Measurements from ENCODE around the gene PAEP.

Gene PAEP

DNA sequence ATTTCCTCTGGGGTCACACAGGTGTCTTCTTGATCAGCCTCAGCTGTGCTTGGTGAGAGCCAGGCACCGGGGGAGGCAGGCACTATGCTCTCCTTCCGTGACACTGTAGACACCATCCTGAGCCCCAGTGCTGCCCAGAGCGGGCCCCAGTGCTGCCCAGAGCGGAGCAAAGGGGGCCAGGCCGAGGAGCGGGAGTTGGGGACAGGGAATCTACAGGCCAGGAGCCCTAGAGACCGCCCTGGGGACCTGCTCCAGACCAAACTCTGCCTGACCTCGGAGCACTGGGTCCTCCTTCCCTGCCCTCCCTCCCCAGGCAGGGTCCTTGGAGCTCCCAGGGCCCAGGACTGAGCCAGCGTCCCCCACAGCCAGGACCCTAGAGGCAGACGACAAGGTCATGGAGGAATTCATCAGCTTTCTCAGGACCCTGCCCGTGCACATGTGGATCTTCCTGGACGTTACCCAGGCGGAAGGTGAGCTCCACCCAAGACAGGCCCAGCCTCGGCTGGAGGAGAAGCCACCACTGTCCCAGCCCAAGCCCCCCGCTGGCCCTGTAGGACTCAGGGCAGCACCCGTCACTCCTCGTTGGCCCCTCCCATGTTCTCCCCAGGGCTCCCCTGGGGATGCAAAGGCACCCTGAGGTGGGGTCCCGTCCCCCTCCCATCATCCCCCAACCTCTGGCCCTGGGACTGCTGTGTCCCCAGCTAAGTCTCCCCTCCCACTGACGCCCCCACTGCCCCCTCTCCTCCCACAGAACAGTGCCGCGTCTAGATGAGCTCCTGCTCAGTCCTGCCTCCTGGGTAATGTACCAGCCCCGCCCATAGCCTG, 30.2 kb downstream of the PAEP start:
- no peak for DNase-seq (ENCODE audit: low read depth in 4 of 4, low spot score in 1 of 4)

DNA sequence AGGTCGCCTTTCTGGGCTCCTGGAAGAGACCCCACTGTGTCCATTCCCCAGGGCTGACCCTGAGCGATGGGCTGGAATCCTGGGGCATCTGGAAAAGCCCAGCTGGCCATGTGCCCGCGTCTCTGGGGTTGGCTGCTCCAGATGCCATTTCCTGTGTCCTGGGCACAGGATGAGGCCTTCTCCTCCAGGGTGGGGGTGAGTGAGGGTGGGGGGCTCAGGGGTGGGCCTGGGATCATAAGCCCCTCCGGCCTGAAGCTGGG, 30.7 kb downstream of the PAEP start:
- no peak for DNase-seq (ENCODE audit: low read depth in 4 of 4, low spot score in 1 of 4)

DNA sequence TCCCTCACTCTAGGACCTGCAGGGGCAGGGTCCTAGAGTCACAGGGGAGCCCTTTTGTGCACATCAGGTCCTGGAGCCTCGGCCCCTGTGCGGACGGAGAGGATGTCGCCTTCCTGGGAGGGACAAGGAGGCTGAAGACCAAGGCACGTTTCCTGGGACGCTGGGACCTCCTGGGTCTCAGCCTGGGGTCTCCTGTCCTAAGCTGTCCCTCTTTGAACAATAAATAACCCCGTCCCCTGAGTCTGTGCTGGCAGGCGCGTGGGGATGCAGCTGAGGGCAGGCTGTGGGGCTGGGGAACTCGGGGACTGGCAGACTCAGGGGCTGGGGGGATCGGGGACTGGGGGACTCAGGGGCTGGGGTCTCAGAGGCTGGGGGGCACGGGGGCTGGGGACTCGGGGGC, 31.1 kb downstream of the PAEP start:
- no peak for DNase-seq (ENCODE audit: low read depth in 4 of 4, low spot score in 1 of 4)

DNA sequence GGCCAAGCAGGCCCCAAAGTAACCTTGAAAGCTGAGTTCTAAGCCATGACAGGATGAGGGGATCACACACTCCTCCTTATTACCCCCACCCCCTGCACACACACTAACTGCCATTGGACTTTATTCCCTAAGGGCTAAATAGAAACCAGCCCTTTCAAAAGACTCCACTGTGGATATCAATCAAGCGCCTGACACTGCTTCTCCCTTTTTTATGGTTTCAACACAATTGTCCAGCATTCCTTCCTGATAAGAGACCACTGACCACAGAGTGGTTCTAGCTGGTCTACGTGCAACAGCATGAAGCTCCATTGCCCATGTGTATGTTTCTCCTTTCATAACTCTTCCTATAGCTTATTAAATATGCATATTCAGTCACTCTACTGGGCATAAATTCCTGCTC, 34.7 kb downstream of the PAEP start:
- DNase-seq (ENCODE audit: low read depth in 4 of 4, low spot score in 1 of 4): no peak

DNA sequence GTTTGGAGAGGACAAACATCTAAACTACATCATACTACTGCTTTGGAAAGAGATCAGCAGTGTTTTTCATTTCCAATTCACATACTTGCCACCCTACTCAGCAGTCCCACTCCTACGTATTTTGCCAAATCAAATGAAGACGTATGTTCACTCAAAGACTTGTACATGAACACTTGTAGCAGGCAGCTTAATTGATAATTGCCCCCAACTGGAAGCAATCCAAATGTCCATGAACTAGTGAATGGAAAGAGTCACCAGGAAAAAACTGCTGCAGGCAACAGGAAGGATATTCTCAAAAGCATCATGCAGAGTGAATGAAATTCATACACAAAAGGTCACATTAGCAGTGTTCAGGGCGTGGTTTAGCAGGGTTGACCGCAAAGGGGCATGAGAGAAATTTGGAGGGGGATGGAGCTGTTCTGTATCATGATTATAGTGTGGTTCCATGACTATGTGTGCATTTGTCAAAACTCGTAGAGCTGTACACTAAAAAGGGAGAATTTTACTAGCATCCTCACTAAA, 38.8 kb downstream of the PAEP start:
- no peak for DNase-seq (ENCODE audit: low read depth in 4 of 4, low spot score in 1 of 4)

DNA sequence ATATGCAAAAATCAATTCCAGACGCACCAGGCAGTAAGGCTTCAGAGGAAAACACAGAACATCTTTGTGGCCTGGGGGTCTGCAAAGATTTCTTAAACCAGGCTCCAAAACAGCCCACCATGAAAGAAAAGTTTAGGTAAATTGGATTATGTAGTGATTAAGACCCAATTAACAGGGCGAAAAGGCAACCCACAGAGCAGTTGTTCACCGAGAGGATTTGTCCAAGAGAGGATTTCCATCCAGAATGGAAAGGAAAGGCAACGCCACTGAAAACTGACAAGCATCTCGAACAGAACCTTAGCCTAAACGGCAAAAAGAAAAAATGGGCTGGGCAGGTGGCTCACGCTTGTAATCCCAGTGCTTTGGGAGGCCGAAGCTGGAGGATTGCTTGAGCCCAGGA, 40.4 kb downstream of the PAEP start:
- DNase-seq (ENCODE audit: low read depth in 4 of 4, low spot score in 1 of 4): no peak

DNA sequence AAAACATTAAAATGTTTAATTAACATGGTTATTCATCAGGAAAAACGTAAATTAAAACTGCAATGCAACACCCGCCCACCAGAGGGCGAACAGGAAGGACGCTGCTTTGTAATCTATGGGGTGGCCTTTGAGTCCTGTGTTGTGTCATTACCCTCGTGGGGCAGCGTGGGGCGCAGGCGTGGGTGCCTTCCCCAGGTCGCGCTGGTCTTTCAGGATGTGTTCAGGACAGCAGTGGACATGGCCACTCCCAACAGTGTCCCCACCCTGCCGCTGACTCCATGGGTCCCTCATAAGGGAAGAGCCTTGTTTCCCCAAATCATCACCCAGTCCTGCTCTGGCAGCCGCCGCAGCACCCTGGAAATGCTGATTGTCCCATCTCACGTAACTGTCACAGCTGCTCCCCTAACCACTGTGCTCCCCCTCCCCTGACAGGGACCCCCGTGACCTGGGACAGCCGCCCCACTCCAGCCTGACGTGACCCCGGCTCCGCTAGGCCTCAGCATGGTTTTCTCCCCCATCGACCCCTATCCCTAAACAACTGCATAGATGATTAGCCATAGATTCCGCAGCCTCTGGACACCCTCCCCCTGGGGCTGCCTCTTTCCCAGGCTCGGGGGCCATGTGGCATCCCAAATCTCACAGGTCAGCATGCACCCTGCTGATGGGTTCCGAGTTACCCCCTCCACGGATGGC, 41.4 kb downstream of the PAEP start:
- DNase-seq (ENCODE audit: low read depth in 4 of 4, low spot score in 1 of 4): peak; percentile 29 to 47 (median 38)

DNA sequence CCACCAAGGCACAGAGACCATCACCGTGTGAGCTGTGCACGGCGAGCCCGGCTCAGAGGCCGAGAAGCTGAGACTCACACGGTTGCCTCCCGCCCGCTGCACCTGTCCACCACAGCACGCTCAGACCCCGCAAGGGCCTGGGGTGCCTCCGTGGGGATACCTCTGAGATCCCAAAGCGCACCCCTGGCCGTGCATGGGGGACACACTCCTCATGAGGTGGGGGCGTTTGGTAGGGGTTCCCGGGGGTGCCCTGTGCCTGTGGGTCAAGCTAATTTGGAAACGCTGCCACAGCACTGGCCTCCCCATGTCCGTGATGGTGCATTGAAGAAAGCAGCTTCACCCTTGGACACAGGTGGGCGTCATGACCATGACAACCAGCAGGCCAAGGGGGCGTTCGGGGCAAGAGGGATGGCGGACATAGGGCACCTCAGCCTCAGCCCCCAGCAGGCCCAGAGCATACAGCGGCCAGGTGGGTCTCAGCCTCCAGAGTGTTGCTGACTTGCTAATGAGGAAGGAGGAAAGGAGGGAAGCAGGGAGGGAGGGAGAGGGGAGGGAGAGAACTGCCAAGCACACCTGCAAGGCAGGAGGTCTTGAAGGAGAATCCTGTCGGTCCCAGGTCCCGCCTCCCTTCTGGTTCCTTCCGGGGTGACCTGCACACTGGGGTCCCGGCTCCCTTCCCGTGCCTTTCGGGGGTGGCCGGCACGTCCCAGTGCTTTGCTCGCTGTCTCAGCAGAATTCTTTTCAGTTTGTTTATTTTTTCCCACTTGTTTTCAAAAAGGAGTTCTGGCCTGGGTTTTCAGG, 43.1 kb downstream of the PAEP start:
- DNase-seq (ENCODE audit: low read depth in 4 of 4, low spot score in 1 of 4): no peak

DNA sequence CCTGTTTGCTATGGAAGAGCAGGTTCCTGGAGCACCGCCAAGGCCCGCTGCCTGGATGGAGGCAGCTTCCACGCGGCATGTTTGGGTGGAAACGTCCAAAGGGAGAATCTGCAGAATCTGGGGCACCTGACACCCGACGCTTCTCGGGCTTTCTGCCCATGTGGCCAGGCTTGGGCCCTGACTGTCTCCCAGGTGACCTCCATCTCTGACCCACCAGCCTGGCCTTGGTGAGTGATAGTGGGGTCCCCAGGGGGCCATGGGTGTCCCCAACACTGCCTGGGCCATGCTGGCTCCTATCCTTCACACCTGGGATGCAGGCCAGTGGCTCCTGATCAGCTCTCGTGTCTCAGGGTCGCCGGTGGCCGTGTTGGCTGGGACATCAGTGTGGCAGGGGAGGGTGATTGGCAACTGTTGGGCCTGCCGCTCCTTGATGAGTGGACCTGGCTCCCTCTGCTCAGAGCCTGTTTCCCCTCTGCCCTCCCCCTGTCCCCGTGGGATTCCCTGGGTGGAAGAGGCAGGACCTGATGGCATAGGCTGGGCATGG, 43.8 kb downstream of the PAEP start:
- no peak for DNase-seq (ENCODE audit: low read depth in 4 of 4, low spot score in 1 of 4)

DNA sequence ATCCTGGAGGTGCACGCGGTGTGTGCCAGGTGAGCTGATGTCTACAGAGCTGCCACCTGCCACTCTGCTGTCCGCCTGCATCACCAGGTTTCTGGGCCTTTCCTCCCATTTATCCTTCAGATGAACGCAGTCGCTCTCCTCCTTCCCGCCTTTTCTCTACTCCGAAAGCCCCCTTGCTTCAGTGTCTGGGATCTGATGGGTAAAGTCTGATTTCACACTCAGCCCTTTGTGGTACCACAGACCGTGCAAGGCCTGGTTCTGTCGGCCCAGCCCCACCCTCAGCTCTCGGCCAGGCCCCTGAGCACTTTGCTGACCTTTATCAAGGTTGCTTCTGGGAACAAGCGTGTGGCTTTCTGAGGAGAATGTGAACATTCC, 45.3 kb downstream of the PAEP start:
- no peak for DNase-seq (ENCODE audit: low read depth in 4 of 4, low spot score in 1 of 4)

DNA sequence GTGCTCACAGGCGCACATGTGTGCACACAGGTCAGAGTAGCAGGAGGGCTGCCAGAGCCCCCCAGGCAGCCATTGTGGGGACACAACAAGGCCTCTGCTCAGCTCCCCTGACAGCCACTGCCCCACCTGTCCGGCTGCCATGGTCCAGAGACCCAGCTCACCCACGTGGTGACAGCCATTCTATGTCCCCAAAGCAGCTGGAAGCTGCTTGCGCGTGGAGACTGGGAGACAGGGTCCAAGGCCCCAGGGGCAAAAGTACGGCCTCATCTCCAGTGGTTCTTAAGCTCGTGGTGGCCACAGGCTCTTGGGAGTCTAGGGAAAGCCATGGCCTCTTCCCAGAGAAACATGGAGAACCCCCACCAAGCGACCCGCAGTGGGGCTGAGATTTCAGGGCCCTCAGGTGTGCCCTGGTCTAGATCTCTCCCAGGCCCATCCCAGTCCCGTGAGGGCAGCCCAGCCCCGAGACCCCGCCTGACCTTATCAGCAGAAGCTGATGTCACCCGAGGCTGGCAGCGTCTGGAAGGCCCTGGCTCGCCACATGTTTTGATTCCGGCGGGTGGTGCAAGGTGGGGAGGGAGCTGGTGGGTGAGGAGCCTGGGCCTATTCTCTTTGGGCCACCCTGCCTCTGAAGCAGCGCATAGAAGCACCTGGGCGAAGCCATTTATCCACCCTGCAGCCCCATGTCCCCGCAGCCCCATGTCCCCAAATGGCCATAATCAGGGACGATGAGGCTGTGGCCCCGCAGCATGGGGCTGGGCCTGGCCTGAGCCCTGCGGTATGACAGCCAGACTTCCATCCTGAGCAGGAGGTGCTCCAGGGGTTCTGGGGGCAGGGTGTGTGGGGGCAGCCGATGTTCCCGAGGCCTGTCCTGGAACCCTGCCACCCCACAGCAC, 46.1 kb downstream of the PAEP start:
- DNase-seq (ENCODE audit: low read depth in 4 of 4, low spot score in 1 of 4): no peak

DNA sequence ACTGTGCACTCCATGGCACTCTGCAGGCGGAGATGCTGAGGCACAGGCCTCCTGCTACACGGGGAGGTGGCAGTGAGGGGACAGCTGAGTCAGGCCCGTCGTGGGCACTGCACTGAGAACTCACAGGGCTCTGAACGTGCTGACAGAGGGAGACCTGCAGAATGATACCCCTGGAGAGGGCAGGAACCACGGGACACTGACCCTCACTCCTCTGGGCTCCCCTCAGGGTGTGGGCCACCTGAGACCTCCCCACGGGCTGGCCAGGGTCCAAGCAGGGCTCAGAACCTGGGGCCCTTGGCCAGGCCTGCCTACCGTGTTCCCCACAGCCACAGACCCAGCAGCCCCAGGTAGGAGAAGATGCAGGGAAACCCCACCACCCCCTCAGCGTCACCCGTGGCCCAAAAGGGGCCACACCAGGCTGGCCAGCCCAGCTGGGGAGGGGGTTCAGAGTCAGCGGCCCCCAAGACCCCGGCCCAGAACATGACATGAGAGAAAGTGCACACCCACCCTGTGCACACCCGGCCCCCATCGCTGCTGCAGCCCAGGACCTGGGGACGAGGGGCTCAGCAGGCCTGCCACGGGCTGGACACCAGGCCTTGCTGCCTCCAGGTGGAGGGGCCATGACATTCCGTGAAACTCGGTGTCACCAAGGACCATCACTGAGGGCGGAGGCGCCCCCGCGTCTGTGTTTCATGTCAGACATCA, 46.9 kb downstream of the PAEP start:
- no peak for DNase-seq (ENCODE audit: low read depth in 4 of 4, low spot score in 1 of 4)

DNA sequence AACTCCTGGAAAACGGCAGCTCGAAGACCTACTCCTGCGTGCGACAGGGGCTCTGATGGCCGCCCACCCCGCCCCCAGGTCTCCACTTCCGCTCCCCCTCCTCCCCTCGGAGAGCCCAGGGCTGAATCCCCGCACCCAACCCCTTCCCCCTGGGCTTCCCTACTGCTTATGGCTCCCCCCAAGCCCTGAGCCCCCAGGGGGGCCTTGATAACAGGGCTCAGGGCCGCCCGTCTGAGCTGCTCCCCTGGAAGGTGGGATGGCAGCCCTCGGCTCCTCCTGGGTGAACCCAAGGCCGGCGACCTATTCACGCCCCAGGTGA, 47.4 kb downstream of the PAEP start:
- no peak for DNase-seq (ENCODE audit: low read depth in 4 of 4, low spot score in 1 of 4)

DNA sequence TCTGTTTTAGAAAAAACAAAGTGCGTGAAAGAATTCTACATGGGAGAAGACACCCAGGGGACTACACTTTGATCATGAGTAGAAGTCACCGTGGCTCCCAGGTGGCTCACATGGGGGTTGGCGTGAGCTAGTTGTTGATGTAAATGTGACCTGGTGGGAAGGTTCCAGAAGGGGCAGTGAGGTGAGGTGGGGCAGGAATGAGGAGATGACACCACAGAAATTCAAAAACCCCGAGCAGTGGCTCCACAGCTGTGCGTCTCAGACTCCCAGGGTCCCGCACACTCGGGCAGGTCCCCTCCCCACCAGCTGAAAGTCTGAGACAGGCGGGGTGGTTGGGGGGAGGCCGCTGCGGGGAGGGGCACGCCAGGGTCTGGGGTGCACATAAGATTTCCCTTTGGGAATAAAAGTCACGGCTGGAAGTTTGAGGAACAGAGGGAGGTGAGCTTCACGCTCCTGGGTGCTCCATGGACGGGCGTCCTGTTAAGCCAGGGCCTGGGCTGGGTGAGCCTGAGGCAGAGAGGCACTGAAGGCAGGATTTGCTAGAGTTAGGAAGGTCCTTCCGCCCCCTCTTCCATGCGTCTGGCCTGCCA, 47.9 kb downstream of the PAEP start:
- no peak for DNase-seq (ENCODE audit: low read depth in 4 of 4, low spot score in 1 of 4)

DNA sequence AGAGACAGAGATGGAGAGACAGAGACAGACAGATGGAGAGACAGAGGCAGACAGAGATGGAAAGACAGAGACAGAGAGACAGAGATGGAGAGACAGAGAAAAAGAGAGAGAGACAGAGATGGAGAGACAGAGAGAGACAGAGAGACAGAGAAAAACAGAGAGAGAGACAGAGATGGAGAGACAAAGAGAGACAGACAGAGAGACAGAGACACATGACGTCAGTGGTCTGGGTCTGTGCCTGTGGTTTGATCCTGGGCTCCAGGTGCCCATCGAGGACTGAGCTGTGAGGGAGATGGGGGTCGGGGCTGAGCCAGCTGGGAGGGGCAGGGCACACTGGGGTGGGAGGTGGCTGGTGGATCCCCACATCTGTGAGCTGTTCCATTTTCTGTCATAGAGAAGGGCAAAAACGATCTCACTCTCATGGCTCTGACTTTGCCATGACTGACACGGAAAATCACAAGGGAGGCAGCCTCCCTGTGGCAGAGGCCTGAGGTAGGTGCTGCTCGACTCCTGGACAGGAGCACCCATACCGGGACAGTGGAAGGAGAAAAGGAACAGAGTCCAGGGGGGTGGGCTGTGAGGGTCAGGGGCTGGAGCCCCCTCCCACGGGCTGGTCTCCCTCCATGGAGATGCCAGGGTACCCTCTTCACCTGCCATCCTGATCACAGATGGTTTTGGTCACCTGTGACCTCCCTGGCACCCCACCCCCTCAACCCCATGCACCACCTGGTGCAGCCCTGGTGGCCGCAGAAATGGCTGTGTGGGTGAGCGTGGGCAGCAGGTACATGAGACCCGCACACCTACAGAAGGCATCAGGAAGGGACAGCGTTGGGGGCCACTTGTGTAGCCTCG, 49.0 kb downstream of the PAEP start:
- DNase-seq (ENCODE audit: low read depth in 4 of 4, low spot score in 1 of 4): no peak

DNA sequence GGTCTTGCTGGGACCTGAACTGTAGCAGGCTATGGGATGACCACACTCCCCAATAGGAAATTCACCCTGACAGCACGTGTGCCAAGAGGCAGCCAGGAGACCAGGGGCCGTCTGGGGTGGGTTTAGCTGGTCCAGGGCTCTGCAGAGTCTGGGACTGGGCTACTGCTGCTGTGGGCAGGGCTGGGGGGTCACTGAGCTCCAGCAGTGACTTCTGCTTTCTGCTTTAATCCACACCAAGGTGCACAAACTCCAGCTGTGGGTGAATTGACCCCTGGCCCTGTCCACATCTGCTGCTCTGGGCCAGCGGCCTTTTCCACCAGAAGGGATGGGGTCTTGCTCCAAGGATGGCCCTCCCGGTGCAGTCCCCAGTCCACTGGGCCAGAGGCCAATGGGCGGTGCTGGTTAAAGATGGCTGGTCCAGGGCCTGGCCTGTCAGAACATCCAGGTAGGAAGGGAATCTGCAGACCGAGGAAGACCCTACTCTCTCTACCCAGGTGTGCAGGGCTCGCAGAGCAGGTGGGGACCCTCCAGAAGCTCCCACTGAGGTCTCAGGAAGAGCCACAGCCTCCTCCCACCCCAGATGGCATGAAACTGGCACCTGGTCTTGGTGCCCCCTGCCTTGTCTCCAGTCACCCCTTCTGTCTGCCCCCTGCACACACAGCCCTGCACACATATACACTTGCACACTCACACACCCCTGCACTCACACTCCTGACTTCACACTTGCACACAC, 49.8 kb downstream of the PAEP start:
- DNase-seq (ENCODE audit: low read depth in 4 of 4, low spot score in 1 of 4): no peak

DNA sequence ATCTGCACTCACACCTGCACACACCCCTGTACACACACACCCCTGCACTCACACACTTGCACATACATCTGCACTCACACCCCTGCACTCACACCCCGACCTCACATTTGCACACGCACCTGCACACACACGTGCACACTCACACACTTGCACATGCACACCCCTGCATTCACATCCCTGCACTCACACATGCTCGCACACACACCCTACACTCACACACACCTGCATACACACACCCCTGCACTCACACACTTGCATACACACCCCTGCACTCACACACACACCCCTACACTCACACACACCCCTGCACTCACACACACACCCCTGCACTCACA, 50.3 kb downstream of the PAEP start:
- DNase-seq (ENCODE audit: low read depth in 4 of 4, low spot score in 1 of 4): no peak

DNA sequence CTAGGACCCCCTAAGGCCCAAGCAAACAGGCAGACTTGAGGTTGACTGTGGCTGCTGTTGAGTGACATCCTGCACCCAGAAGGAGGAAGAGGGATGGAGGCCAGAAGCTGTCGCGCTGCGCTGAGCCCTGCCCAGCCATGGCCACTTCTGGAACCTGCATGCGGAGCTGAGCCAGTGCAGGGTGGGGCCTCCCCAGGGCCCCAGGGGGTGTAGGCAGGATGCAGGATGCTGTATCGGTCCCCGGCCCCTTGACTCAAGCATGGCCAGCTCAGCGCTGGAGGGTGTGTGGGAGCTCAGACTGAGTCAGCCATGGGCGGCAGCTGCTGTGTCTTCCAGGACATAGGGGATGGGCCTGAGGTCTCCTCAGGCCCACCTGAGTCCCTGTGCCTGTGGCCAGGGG, 50.9 kb downstream of the PAEP start:
- no peak for DNase-seq (ENCODE audit: low read depth in 4 of 4, low spot score in 1 of 4)
